Measurements from ENCODE around the gene RPL5. TPM values are rescaled to one million over a fixed set of nuclear protein-coding genes. Genes with fewer than 3 reads are reported as not detected.

RPL5 gene
- total RNA-seq, 1 donor from 2014 or later = 2,641 TPM

DNA sequence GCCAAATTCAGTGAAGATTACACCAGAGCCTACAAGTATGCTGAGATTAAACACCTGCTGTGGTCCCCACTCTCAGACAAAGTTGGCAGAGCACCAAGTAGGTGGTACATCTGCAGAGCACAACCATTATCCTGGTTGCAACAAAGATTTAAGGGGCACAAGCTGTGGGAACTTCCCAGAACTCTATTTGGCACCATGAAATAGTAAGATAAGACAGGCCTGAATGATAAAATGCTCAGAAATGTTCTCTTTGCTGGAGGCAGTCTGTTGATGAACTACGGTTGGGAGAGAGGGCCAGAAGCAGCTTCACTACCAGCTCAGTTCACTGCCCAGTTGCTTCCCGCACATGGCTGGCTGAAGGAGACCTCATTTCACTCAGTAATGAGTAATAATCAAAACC lies 19.9 kb downstream of the RPL5 start:
- Histone ChIP-seq H3K4me3 (ENCODE audit: low read depth, low read length) (no peak overlapping the region), H3K36me3 (ENCODE audit: control insufficient read depth, insufficient read depth, low read length) (no peaks in the 10 kb centered on the region), H3K27me3 (ENCODE audit: control insufficient read depth, insufficient read depth, low read length) (no peaks in the 10 kb centered on the region)
- DNase-seq (ENCODE audit: low read depth) (no peak), FAIRE-seq (no peak)
- TF ChIP-seq, protein P1, sequence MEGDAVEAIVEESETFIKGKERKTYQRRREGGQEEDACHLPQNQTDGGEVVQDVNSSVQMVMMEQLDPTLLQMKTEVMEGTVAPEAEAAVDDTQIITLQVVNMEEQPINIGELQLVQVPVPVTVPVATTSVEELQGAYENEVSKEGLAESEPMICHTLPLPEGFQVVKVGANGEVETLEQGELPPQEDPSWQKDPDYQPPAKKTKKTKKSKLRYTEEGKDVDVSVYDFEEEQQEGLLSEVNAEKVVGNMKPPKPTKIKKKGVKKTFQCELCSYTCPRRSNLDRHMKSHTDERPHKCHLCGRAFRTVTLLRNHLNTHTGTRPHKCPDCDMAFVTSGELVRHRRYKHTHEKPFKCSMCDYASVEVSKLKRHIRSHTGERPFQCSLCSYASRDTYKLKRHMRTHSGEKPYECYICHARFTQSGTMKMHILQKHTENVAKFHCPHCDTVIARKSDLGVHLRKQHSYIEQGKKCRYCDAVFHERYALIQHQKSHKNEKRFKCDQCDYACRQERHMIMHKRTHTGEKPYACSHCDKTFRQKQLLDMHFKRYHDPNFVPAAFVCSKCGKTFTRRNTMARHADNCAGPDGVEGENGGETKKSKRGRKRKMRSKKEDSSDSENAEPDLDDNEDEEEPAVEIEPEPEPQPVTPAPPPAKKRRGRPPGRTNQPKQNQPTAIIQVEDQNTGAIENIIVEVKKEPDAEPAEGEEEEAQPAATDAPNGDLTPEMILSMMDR (IDR thresholded peaks at IDR 0.05; ENCODE audit: insufficient read depth, low read length, severe bottlenecking) = no peak

DNA sequence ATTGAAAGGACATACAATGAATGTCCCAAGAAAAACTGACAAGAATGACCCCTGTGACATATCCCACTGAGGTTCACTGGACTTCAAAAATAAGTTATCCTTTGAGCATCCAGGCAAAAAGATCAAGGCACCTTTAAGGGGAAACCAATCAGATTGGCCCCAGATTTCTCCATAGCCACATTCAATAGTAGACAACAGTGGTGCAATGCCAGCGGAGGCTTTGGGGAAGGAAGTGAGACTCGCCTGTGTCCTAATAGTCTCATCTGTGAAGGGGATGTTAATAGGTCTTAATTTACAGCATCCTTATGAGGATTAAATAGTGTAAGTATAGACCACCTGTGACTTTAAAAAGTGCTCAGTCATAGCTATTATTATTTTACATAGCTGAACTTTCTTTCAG lies 21.5 kb downstream of the RPL5 start:
- H3K4me3 ChIP-seq (ENCODE audit: low read depth, low read length) = no peak overlapping the region
- H3K27me3 ChIP-seq (ENCODE audit: control insufficient read depth, insufficient read depth, low read length) = no peaks in the 10 kb centered on the region
- FAIRE-seq = no peak
- DNase-seq (ENCODE audit: low read depth) = no peak
- no peaks in the 10 kb centered on the region for H3K36me3 ChIP-seq (ENCODE audit: control insufficient read depth, insufficient read depth, low read length)
- TF ChIP-seq, protein P1 (IDR thresholded peaks at IDR 0.05; ENCODE audit: insufficient read depth, low read length, severe bottlenecking) = no peak

DNA sequence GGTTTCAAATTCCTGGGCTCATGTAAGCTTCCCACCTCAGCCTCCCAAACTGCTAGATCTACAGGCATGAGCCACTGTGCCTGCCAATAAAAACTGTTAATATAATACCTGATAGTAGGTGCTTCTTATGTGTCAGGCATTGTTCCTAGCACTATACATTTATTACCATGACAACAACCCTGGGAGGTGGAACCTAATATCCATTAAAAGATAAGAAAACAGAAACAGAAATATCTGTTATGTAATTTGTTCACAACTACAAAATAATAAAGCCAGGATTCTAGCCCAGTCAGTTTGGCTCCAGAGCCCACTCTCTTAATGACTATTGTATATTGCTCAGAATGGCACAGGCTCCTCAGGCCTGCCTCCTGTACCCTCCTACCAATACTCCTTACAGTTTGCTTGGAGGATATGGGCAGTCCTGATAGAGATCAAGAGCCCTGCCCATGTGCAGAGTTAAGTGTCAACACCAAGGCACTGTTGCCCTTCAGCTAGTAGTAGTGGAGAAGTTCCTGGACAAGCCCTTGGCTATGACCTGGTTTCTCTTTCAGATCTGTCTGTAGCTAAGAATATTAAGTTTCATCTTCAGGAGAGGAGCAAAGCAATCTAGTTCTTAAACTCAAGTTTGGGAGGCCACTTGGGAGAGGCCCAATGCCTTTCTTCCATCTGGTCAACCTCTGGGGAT lies 22.4 kb downstream of the RPL5 start:
- Histone ChIP-seq H3K4me3 (ENCODE audit: low read depth, low read length) (no peak overlapping the region), H3K27me3 (ENCODE audit: control insufficient read depth, insufficient read depth, low read length) (no peaks in the 10 kb centered on the region), H3K36me3 (ENCODE audit: control insufficient read depth, insufficient read depth, low read length) (no peaks in the 10 kb centered on the region)
- no peak for FAIRE-seq
- TF ChIP-seq, protein P1 (IDR thresholded peaks at IDR 0.05; ENCODE audit: insufficient read depth, low read length, severe bottlenecking) = no peak
- no peak for DNase-seq (ENCODE audit: low read depth)

DNA sequence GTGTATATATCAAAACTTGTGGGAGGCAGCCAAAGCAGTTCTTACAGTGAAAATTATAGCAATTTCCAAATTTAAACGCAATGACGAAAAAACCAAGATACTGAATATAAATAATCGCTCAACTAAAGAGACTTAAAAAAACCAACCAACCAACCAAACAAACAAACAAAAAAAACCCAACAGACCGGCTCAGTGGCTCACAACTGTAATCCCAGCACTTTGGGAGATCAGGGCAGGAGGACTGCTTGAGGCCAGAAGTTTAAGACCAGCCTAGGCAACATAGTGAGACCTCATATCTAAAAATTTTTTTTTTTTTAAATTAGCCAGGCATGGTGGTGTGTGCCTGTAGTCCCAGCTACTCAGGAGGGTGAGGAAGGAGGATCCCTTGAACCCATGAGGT lies 23.4 kb downstream of the RPL5 start:
- Histone ChIP-seq H3K36me3 (ENCODE audit: control insufficient read depth, insufficient read depth, low read length) (no peaks in the 10 kb centered on the region), H3K4me3 (ENCODE audit: low read depth, low read length) (no peak overlapping the region), H3K27me3 (ENCODE audit: control insufficient read depth, insufficient read depth, low read length) (no peaks in the 10 kb centered on the region)
- DNase-seq (ENCODE audit: low read depth) (no peak), FAIRE-seq (no peak)
- TF ChIP-seq, protein P1 (IDR thresholded peaks at IDR 0.05; ENCODE audit: insufficient read depth, low read length, severe bottlenecking) = no peak

DNA sequence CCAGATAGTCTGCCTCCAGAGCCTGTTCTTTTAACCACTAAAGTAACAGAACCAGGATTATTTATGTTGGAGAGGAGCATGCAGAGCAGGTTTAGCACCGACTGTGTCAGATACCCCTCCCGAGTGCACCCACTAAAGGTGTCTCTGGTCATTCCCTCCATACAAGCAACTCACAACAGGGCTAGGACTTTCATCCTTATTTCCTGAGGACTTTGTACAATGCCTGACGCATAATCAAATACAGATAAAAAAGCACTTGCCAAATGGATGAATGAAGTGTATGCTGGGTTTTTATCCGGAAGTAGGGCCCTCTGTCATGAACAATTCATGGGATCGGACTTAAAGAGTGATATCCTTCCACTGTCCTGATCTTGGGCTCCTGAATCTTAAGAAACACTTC lies 26.0 kb downstream of the RPL5 start:
- FAIRE-seq = no peak
- no peak for DNase-seq (ENCODE audit: low read depth)
- Histone ChIP-seq H3K4me3 (ENCODE audit: low read depth, low read length) (no peak overlapping the region), H3K27me3 (ENCODE audit: control insufficient read depth, insufficient read depth, low read length) (no peaks in the 10 kb centered on the region), H3K36me3 (ENCODE audit: control insufficient read depth, insufficient read depth, low read length) (no peaks in the 10 kb centered on the region)
- TF ChIP-seq, protein P1 (IDR thresholded peaks at IDR 0.05; ENCODE audit: insufficient read depth, low read length, severe bottlenecking) = no peak
